HuH-7 (cell line): ENCODE results near the gene LRMDA.
A peak's percentile ranks its signal among the peaks of the same experiment; 100 is the strongest.

ENCODE experiments used
- DNase-seq: peaks from one replicate; pipeline ENCODE4 v3.0.0; 2011; ENCODE audit warnings: low spot score

The LRMDA gene

GRCh38 chr10:75716506-75716905 lies 285.1 kb downstream of the LRMDA start:
- no peak for DNase-seq

GRCh38 chr10:75717126-75717916 lies 285.9 kb downstream of the LRMDA start:
- no peak for DNase-seq

- no peak for DNase-seq
Measured at GRCh38 chr10:75718991-75719390, 287.6 kb downstream of the LRMDA start.

- no peak for DNase-seq
Measured at GRCh38 chr10:75720157-75720556, 288.7 kb downstream of the LRMDA start.

GRCh38 chr10:75722020-75722419 lies 290.6 kb downstream of the LRMDA start:
- no peak for DNase-seq

GRCh38 chr10:75722609-75723008 lies 291.2 kb downstream of the LRMDA start:
- no peak for DNase-seq

- no peak for DNase-seq
Measured at GRCh38 chr10:75723319-75723980, 292.0 kb downstream of the LRMDA start.

- no peak for DNase-seq
Measured at GRCh38 chr10:75724047-75724446, 292.6 kb downstream of the LRMDA start.

- no peak for DNase-seq
Measured at GRCh38 chr10:75726522-75727483, 295.4 kb downstream of the LRMDA start.

GRCh38 chr10:75730847-75731246 lies 299.4 kb downstream of the LRMDA start:
- DNase-seq, result no peak

- peak; percentile 28 for DNase-seq
Measured at GRCh38 chr10:75733135-75733890, 301.9 kb downstream of the LRMDA start.

GRCh38 chr10:75736151-75736640 lies 304.8 kb downstream of the LRMDA start:
- DNase-seq, result no peak

GRCh38 chr10:75736889-75737579 lies 305.6 kb downstream of the LRMDA start:
- DNase-seq, result no peak

- no peak for DNase-seq
Measured at GRCh38 chr10:75737580-75737949, 306.1 kb downstream of the LRMDA start.

- DNase-seq, result no peak
Measured at GRCh38 chr10:75738924-75739323, 307.5 kb downstream of the LRMDA start.

- no peak for DNase-seq
Measured at GRCh38 chr10:75739414-75740143, 308.2 kb downstream of the LRMDA start.

- DNase-seq, result no peak
Measured at GRCh38 chr10:75740541-75740940, 309.1 kb downstream of the LRMDA start.

GRCh38 chr10:75742355-75742754 lies 310.9 kb downstream of the LRMDA start:
- no peak for DNase-seq

- DNase-seq, result no peak
Measured at GRCh38 chr10:75743291-75743778, 311.9 kb downstream of the LRMDA start.

GRCh38 chr10:75744261-75744660 lies 312.8 kb downstream of the LRMDA start:
- no peak for DNase-seq
